ENCODE results near the gene ECE2.
A peak's percentile ranks its signal among the peaks of the same experiment; 100 is the strongest.

ECE2 gene

DNA sequence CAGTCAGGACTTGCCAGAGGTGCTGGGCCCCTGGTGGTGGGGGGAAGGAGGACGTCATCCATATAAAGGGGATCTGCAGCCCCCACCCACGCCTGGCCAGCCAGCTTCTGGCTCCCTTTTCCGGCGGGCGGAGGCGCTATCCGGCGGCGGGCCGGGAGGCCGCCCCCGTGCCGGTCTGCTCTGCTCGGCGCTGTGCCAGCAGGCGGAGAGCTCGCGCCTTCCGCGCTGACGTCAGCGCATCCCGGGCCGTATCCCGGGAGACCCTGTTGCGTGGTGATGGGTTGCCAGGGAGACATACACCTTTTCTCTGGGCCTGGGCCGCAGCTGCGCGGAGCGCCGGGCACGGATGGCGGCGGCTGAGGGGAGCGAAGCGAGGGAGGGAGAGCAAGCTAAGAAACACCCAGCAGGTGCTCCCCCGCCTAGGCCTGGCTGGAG lies 62.7 kb downstream of the ECE2 start (continued):
- no peak for TF ChIP-seq ZFP41 (tag by site-specific recombination; IDR thresholded peaks at IDR 0.05; ENCODE audit: borderline replicate concordance)
- TF ChIP-seq, protein P1, sequence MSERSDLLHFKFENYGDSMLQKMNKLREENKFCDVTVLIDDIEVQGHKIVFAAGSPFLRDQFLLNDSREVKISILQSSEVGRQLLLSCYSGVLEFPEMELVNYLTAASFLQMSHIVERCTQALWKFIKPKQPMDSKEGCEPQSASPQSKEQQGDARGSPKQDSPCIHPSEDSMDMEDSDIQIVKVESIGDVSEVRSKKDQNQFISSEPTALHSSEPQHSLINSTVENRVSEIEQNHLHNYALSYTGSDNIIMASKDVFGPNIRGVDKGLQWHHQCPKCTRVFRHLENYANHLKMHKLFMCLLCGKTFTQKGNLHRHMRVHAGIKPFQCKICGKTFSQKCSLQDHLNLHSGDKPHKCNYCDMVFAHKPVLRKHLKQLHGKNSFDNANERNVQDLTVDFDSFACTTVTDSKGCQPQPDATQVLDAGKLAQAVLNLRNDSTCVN (tag by site-specific recombination; optimal IDR thresholded peaks at IDR 0.05) = peak; percentile 44
- TF ChIP-seq ZNF114 (tag by site-specific recombination; IDR thresholded peaks at IDR 0.05) = no peak
- no peak for TF ChIP-seq ZNF366 (tag by site-specific recombination; conservative IDR thresholded peaks at IDR 0.05)
- peak; percentile 70 for TF ChIP-seq GLIS2 (tag by site-specific recombination; IDR thresholded peaks at IDR 0.05)
- TF ChIP-seq MYNN (tag by site-specific recombination; IDR thresholded peaks at IDR 0.05; ENCODE audit: borderline replicate concordance) = peak; percentile 98
- no peak for TF ChIP-seq ZSCAN18 (tag by site-specific recombination; IDR thresholded peaks at IDR 0.05)
- no peak for TF ChIP-seq ZNF501 (tag by site-specific recombination; IDR thresholded peaks at IDR 0.05)
- TF ChIP-seq ZNF658 (tag by site-specific recombination; IDR thresholded peaks at IDR 0.05) = no peak
- no peak for TF ChIP-seq ZNF623 (tag by site-specific recombination; IDR thresholded peaks at IDR 0.05)
- TF ChIP-seq OVOL3 (tag by site-specific recombination; IDR thresholded peaks at IDR 0.05) = no peak
- TF ChIP-seq ZNF341 (tag by site-specific recombination; IDR thresholded peaks at IDR 0.05; ENCODE audit: low read depth) = no peak
- no peak for TF ChIP-seq KLF1 (tag by site-specific recombination; IDR thresholded peaks at IDR 0.05)
- no peak for TF ChIP-seq REST (tag by site-specific recombination; IDR thresholded peaks at IDR 0.05)
- TF ChIP-seq ZNF529 (tag by site-specific recombination; IDR thresholded peaks at IDR 0.05; ENCODE audit: insufficient replicate concordance) = no peak
- TF ChIP-seq, protein P2, sequence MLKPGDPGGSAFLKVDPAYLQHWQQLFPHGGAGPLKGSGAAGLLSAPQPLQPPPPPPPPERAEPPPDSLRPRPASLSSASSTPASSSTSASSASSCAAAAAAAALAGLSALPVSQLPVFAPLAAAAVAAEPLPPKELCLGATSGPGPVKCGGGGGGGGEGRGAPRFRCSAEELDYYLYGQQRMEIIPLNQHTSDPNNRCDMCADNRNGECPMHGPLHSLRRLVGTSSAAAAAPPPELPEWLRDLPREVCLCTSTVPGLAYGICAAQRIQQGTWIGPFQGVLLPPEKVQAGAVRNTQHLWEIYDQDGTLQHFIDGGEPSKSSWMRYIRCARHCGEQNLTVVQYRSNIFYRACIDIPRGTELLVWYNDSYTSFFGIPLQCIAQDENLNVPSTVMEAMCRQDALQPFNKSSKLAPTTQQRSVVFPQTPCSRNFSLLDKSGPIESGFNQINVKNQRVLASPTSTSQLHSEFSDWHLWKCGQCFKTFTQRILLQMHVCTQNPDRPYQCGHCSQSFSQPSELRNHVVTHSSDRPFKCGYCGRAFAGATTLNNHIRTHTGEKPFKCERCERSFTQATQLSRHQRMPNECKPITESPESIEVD (tag by site-specific recombination; IDR thresholded peaks at IDR 0.05) = no peak
- TF ChIP-seq ZIC2 (tag by site-specific recombination; IDR thresholded peaks at IDR 0.05) = peak; percentile 21; the same call in 1 of the 2 replicates
- peak; percentile 56; the same call in 1 of the 2 replicates for TF ChIP-seq ZNF660 (tag by site-specific recombination; IDR thresholded peaks at IDR 0.05)
- TF ChIP-seq RBAK (tag by site-specific recombination; IDR thresholded peaks at IDR 0.05) = no peak
- TF ChIP-seq ZFP3 (tag by site-specific recombination; IDR thresholded peaks at IDR 0.05; ENCODE audit: low read depth) = no peak
- TF ChIP-seq ZNF266 (tag by site-specific recombination; IDR thresholded peaks at IDR 0.05; ENCODE audit: low read depth) = no peak
- TF ChIP-seq ZNF426 (tag by site-specific recombination; IDR thresholded peaks at IDR 0.05) = no peak

Data from HEK293 (cell line).